HG03175 (cell line): ENCODE results near the gene MT2A.

Experiments used
- ATAC-seq: cut with Tn5 transposase; IDR thresholded peaks from one replicate; pipeline ENCODE4 v1.9.1; 2021; ENCODE audit warnings: mild to moderate bottlenecking, moderate library complexity; ENCODE audit not compliant: unreplicated experiment

The MT2A gene

DNA sequence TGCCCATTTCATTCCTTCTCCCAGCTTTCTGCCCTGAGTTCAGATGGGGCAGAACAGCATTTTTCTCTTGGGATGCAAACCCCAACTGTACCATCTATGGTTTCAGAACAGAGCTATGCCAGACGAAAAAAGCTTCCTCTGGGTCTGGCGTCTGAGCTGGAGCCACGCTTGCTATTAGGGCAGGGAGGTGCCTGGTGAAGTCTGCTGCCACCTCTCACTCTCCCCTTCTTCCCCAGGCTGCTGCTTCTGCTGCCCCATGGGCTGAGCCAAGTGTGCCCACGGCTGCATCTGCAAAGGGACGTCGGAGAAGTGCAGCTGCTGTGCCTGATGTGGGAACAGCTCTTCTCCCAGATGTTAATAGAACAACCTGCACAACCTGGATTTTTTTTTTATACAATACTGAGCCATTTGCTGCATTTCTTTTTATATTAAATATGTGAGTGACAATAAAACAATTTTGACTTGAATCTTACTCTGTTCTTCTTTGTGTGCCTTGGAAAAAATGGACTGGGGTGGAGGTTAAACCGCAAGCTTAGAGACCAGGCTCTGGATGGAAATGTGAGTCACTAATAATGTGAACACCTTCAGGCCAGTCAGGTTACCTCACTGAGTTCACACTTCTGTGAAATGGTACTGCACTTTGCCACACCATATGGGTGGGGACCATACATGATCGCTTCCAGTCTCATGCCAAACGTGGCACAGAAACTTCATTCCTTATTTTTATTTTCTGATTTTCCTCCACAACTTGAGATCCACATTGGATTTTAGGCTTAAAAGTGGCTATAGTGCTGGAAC, 28.4 kb downstream of the MT2A start:
- no peak for ATAC-seq

DNA sequence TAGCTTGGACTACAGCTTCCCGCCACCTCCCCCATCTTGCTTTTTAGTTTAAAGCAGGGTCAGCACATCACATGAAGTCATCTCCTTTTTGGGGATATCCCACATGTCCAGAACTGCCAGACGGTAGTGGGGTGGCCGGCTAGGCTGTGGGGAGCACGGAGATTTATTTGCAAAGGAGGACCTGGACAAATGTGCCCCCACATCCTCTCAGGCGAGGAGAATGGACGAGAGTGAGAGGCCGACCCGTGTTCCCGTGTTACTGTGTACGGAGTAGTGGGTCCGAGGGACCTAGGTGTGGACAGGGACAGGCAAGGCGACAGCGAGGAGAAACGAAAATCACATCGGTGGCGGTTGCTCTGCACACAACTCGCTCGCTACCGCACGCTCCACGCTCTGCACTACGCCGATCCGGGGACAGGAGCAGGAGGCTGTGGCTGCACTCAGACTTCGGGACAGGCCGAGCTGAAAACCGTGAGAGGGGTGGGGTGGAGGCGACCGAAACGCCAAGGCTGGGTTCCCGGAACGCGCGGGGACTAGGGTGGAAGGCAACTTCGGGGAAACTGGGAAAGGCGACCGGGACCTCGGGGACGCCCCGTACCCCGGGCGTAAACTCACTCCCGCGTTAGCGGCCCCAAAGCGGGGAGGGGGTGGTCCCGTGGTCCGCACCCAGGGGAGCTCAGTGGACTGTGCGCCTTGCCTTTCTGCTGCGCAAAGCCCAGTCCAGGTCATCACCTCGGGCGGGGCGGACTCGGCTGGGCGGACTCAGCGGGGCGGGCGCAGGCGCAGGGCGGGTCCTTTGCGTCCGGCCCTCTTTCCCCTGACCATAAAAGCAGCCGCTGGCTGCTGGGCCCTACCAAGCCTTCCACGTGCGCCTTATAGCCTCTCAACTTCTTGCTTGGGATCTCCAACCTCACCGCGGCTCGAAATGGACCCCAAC, 29.7 kb downstream of the MT2A start, which contains the start of gene MT1A:
Gene MT1A (plus strand): TSS at position 853 of the 937 bp plus-strand sequence. CDS start 73 bp downstream, at position 926.
- no peak for ATAC-seq

DNA sequence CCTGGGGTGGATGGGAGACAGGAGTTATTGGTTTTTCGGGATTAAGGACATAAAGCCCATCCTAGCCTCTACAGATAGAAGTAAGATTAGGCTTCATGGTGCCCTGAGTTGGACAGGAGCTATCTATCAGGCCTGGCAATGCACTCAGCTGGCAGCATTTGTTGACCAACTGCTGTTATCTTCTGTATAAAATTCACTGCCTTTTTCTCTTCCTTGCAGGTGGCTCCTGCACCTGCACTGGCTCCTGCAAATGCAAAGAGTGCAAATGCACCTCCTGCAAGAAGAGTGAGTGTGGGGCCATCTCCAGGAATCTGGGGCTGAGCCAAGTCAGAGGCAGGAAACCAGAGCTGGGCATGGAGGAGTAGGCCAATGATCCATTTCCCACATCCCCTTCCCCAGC, 30.7 kb downstream of the MT2A start:
- no peak for ATAC-seq

DNA sequence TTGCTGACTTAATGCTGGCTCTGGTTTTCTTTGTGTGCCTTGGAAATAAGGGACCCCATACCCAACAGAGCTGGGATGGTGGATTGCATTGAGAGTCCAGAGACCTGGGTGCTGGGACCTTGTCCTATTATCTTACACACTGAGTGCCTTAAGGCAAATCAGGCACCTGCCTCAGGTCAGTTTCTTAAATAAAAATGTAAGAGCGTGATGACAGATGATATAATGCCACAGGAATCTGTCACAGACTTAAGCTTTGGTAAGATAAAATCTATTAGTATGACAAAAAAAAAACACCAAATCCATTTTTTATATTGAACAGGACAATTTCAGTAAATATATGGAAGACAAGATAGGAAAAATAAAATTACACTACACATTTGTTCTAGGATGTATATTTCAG, 31.7 kb downstream of the MT2A start:
- no peak for ATAC-seq

DNA sequence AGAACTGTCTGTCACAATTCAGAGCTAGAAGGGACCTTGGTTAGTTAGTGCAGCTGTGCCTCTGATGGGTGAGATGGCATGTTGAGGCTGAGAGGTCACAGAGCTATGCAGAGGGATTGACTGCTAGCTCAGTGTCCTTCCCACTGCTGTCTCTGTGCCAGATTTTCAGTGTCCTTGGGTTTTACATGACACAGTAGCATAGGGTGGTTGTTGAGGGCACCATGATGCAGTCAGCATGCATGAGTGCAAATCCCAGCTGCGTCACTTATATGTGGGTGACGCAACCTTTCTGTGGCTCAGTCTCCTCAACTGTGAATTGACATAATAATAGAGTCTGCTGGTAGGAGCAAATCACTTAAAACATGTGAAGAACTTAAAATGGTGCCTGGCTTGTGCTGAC, 32.8 kb downstream of the MT2A start:
- no peak for ATAC-seq

DNA sequence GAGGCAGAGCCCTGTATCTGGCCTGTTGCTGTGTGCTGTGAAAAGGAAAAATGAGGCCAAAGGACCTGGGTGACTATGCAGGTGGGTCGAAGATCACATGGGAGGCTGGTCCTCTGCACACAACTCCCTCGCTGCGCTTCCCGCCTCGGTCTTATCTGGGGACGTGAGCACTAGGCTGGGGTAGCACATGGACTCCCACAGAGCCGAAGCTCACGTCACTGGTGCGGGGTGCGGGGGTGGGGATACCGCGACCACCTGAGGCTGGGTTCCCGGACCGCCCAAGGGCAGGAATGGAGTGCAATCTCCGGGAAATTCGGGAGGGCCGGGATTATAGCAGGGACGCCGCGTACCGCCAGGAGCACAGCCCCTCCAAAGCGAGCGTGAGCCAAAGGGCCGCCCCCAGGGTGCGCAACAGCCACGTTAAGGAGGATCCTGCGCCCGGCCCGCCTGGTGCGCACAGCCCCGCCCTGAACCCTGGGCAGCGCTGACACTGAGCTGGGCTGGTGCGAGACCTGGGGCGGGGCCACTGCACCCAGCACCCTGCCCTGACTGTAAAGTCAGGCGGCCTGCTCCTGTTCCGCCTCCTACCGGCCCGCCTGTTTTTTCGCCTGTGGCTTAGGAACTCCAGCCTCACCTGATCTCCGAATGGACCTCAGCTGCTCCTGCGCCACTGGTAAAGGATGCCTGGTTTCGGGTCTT, 34.8 kb downstream of the MT2A start:
- peak; percentile 73 for ATAC-seq

DNA sequence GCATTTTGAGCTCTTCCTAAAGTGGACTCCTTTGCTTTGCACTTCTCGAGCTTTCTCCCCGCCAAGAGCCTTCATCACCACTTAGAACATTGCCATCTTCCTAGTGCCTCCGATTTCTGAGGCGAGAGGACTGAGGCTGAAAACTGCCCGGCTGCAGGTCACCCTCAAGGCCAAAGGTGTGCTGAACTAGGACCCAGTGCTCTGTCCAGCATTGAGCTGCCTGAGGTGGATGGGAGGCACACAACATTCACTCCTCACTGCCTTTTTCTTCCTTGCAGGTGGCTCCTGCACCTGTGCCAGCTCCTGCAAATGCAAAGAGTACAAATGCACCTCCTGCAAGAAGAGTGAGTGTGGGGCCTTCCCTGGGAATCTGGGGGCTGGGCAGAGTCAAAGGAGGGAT, 35.4 kb downstream of the MT2A start:
- no peak for ATAC-seq

DNA sequence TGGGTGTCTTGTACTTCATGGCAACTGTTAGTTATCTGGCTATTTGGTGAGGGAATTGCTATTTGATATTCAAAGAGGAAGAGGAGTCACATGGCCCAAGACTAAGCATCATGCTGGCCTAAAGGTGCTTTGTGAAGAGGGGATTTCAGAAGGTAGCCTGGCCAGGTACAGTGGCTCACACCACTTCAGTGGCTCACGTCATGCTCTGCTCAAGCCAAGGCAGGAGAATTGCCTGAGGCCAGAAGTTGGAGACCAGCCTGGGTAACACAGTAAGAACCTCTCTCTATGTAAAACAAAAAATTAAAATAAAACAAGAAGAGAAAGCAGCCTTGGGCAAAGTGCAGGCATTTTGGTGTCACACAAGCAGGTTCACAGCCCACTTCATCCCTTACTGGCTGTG, 36.9 kb downstream of the MT2A start:
- no peak for ATAC-seq

DNA sequence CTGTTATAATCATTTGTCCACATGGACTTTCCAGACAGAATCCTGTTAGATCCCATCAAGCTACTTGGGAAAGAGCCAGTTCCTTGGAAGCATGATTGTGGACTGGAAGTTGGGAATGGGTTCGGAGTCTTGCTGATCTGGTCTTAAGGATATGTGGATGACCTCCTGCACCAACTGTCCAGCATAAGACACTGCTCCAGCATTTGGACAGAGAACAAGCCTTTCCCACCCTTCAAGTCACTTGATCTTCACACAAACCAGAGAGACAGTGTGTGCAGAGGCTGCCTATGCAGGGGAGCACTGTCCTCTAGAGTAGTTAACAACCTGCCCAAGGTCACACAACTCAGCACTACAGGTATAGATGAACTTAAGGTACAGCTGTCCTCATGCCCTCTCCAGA, 37.5 kb downstream of the MT2A start:
- ATAC-seq, result no peak

DNA sequence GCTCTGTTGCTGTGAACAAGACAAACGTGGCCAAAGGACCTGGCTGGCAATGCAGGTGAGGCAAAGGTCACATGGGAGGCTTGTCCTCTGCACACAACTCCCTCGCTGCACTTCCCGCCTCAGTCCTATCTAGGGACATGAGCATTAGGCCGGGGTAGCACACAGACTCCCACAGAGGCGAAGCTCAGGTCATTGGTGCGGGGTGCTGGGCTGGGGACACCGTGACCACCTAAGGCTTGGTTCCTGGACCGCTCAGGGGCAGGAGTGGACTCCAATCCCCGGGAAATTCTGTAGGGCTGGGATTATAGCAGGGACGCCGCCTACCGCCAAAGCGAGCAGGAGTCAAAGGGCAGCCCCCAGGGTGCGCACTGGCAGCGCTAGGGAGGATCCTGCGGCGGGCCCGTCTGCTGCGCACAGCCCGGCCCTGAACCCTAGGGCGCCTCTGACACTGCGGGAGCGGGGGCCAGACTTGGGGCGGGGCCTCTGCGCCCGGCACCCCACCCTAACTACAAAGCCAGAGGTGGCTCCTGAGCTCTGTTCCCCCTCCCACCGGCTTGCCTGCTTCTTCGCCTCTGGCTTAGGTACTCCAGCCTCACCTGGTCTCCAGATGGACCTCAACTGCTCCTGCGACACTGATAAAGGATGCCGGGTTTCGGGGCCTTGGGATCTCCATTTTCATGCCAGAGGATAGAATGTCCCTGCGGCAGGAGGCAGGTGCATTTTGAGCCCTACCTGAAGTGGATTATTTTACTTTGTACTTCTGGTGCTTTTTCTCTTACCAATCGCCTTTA, 39.5 kb downstream of the MT2A start:
- no peak for ATAC-seq

DNA sequence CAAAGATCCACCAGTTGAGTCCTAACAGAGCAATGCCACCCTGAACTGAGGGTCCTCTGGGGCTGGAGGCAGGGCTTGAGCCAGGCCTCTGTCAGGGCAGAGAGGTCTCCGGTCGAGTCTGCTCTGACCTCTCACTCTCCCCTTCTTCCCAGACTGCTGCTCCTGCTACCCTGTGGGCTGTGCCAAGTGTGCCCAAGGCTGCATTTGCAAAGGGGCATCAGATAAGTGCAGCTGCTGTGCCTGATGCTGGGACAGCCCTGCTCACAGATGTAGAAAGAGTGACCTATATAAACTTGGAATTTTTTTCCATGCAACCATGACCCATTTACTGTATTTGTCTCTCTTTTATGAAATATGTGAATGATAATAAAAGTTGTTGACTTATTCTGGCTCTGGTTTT, 40.9 kb downstream of the MT2A start:
- no peak for ATAC-seq

DNA sequence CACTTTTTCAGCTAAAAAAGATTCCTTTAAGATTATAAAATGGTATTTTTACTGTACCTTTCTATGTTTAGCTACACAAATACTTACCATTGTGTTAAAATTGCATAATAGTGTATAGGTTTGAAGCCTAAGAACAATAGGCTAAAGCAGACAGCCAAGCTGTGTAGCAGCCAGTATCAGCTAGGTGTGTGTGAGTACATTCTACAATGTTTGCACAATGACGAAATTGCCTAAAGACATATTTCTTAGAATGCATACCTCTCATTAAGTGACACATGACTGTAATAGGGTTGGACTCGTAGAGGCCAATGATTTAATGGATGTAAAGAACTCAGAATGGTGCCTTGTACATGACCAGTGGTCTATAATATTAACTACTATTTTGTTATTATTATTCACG, 41.4 kb downstream of the MT2A start:
- ATAC-seq, result no peak

DNA sequence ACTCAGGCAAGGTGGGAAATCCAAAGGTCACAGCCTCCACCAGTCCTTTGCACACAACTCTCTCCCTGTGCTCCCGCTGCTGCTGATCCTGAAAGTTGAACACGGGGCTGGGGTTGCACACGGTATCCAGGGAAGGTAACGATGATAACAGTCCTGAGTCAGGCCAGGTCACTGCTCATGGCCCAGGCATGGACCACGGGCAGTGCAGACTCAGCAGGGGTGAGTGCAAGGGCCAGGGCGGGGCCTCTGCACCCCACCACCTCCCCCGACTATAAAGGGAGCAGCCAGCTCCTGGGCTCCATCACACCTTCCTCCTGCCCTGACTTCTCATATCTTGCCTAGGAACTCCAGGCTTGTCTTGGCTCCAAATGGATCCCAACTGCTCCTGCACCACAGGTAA, 43.2 kb downstream of the MT2A start, which contains the start of gene MT1B:
Gene MT1B (plus strand): TSS at position 301 of the 400 bp plus-strand sequence. CDS start 68 bp downstream, at position 369.
- no peak for ATAC-seq

DNA sequence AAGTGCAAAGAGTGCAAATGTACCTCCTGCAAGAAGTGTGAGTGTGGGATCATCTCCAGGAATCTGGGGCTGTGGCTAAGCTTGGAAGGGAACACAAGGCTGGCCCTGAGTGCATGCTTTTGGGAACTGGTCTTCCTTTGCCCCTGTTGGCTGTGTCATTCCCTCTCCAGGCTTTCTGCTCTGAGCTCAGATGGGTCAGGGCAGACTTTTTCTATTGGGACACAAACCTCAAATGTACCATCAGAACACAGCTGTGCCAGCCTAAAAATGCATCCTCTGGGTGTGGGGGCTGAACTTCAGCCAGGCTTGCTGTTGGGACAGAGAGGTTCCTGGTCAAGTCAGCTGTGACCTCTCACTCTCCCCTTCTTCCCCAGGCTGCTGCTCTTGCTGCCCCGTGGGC, 44.2 kb downstream of the MT2A start:
- ATAC-seq, result no peak

DNA sequence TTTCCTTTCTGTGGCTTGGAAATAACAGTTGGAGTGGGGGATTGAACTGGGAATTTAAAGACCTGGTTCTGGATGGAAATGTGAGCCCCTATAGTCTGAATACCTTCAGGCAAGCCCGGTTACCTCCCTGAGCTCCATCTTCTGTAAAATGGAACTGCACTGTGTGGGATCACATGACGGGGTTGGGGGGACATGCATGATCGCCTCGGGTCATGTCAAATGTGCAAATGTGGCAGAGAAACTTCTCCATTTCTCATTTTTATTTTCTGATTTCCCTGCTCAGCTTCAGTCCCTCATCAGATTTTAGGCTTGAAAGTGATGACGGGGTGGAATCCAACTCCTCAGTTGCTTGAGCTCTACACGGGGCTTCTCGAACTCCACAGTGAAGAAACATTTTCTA, 44.8 kb downstream of the MT2A start:
- ATAC-seq, result no peak

DNA sequence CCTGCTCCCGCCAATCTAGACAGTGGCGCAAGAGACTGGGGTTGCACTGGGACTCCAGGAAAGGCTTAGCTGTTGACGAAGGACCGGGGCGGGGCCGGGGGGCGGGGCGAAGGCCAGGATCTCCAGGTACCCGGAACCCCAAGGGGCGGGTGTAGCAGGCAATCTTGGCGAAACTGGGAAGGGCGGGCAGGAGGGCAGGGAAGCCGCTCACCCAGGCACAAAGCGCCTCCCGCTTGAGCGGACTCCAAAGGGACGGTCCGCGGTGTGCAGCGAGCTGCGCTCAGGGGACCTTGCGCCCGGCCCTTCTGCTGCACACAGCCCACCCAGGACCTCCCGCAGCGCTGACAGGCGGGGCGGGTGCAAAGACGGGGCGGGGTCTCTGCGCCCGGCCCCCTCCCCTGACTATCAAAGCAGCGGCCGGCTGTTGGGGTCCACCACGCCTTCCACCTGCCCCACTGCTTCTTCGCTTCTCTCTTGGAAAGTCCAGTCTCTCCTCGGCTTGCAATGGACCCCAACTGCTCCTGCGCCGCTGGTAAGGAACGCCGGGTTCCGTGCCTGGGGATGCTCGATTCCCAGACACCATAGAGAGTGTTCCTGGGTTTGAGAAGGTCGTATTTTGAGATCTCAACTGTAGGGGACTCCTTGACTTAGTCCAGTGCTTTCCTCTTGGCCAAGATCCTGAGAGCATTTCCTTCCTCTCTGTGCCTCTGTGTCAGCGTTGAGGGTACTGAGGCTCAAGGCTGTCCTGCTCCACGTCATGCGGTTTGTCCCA, 49.4 kb downstream of the MT2A start, which contains the start of gene MT1F:
Gene MT1F (plus strand): TSS at position 405 of the 772 bp plus-strand sequence. CDS start 100 bp downstream, at position 505.
- peak; percentile 57 for ATAC-seq

DNA sequence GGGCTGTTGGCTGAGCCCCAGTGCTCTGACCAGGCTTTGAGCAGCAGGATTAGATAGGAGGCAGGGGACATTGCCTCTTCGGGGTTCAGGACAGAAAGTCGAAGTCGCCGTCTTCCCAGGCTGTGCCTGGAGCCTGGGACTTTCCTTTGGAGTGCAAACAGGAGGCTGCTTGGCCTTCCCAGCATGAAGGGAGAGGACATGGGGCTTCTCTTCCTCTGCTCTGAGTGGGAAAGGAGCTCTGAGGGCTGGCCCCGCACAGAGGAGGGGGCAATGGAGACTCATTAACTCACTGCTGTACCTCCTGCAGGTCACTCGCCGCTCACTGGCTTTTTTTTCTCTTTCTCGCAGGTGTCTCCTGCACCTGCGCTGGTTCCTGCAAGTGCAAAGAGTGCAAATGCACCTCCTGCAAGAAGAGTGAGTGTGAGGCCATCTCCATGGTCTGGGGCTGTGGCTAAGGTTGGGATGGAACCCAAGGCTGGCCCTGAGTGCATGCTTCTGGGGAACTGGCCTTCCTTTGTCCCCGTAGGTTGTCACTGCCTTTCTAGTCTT, 50.0 kb downstream of the MT2A start:
- no peak for ATAC-seq
